ENCODE measurements around the gene CMTM5. TPM values are rescaled to one million over a fixed set of nuclear protein-coding genes. Genes with fewer than 3 reads are reported as not detected.

The CMTM5 gene
- total RNA-seq, 1 donor: not detected

DNA sequence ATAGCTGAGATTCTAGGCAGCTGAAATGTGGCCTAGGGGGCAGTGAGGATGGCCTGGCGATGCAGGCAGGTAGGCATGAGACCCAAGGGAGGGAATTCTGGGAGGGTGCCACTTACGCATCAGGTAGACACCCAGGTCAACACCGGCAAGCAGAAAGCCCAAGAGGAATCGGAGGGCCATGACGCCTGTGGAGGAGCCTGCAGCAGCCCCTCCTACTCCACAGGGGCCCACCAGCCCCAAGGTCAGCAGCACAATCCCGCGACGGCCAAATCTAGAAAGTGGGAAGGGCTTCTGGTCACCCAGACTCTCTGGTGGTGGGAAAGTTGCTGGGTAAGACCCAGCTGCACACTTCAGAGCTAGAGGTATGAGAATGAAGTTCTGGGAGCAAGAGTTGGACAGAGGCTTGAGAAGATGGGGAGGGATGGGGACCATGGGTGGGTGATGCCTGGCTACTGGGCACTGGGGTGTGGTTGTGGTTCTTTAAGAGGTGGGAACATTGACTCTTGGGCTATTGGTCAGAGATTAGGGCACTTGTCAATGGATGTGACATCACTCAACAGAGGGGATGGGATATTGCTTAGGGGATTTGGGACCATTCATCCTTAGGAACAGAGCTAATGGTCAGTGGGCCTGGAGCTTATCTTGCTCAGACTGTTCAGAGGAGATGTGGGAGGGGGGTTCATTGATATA is 27.5 kb upstream of the CMTM5 start:
- DNase-seq (ENCODE audit: insufficient read length, low spot score, missing footprints): peak; percentile 74
- H3K36me3 ChIP-seq (ENCODE audit: insufficient read depth, low read length): no peaks in the 10 kb centered on the region

GRCh38 chr14:23351681-23352505 is 25.0 kb upstream of the CMTM5 start:
- peaks cover 5% of the 10 kb centered on the region for H4K20me1 ChIP-seq (ENCODE audit: insufficient read depth, low read length)
- no peak for TF ChIP-seq CTCF (IDR thresholded peaks at IDR 0.05; ENCODE audit: extremely low read depth, low read depth, low read length)
- H3K27me3 ChIP-seq (ENCODE audit: insufficient read depth, low read length): no peaks in the 10 kb centered on the region
- peak; percentile 85 for DNase-seq (ENCODE audit: insufficient read length, low spot score, missing footprints)
- no peaks in the 10 kb centered on the region for H3K36me3 ChIP-seq (ENCODE audit: insufficient read depth, low read length)
- H3K27ac ChIP-seq (ENCODE audit: low read depth, low read length): no peak overlapping the region
- peak overlapping the region; percentile 30 for H2AFZ ChIP-seq (ENCODE audit: low read length)
- H3K4me2 ChIP-seq (ENCODE audit: insufficient read depth, low read length): peak overlapping the region; percentile 83
- H3K79me2 ChIP-seq (ENCODE audit: insufficient read depth, low read length): no peaks in the 10 kb centered on the region
- H3K4me1 ChIP-seq (ENCODE audit: insufficient read depth, low read length): peaks cover 7% of the 10 kb centered on the region
- H3K9me3 ChIP-seq (ENCODE audit: low read depth, low read length): no peaks in the 10 kb centered on the region
- H3K4me3 ChIP-seq (ENCODE audit: insufficient read depth, low read length): peak overlapping the region; percentile 79

More for the DNA sequence above, 27.5 kb upstream of the CMTM5 start:
- Histone ChIP-seq H3K27ac (ENCODE audit: low read depth, low read length) (no peak overlapping the region), H3K79me2 (ENCODE audit: insufficient read depth, low read length) (no peaks in the 10 kb centered on the region), H3K4me2 (ENCODE audit: insufficient read depth, low read length) (no peak overlapping the region), H3K9me3 (ENCODE audit: low read depth, low read length) (no peaks in the 10 kb centered on the region), H3K4me3 (ENCODE audit: insufficient read depth, low read length) (no peak overlapping the region), H2AFZ (ENCODE audit: low read length) (no peak overlapping the region), H4K20me1 (ENCODE audit: insufficient read depth, low read length) (peaks cover 5% of the 10 kb centered on the region), H3K4me1 (ENCODE audit: insufficient read depth, low read length) (peaks cover 7% of the 10 kb centered on the region), H3K27me3 (ENCODE audit: insufficient read depth, low read length) (no peaks in the 10 kb centered on the region)
- TF ChIP-seq CTCF (IDR thresholded peaks at IDR 0.05; ENCODE audit: extremely low read depth, low read depth, low read length): no peak

DNA sequence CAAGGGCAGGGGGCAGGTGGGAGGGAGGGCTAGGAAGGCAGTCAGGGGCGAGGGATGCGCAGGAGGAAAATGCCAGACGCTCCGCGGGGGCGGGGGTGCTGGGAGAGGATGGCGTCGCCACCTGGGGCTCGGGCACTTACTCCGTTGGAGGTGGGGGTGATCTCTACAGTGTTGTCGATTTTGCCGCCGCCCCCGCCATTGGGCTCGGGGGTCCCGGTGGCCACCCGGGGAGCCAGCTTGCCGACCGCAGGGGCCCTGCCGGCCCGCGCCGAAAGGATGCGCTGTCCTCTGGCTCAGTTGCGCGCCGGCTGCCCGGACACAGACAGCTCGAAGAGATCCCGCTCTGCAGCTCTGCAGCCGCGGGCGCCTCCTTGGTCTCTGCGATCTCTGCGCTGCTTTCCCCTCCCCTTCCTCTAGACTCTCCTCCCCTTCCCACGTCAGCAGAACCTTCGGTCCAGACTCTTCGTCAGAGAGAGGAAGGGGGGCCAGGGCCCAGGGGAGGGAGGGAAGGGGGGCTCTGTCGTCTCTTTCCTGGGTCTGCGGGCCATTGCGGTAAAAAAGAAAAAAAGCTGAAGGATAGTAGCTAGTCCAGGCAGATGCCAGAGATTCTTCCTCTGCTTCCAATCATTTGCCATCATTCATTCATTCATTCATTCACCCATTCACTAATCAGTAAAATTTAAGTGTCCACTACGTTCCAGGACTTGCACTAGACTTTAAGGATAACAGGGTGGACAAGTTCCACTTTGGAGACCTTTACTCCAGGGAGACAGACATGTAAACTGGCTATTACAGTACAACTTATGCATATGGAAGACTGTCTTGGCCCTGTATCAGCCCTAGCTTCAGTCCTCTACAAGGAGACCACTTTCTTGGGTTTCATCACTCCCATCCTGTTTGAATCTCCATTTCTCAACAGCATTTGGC is 24.1 kb upstream of the CMTM5 start, which contains the start of gene SLC22A17:
Gene SLC22A17 (minus strand): TSS at position 382 of the 927 bp plus-strand sequence.
- Histone ChIP-seq H2AFZ (ENCODE audit: low read length) (peak within 1 kb of the TSS; percentile 30), H3K4me2 (ENCODE audit: insufficient read depth, low read length) (peak within 1 kb of the TSS; percentile 83), H3K27me3 (ENCODE audit: insufficient read depth, low read length) (no peaks in the 10 kb centered on the region), H3K4me3 (ENCODE audit: insufficient read depth, low read length) (peak within 1 kb of the TSS; percentile 79), H4K20me1 (ENCODE audit: insufficient read depth, low read length) (peaks cover 5% of the 10 kb centered on the region), H3K9me3 (ENCODE audit: low read depth, low read length) (no peaks in the 10 kb centered on the region), H3K27ac (ENCODE audit: low read depth, low read length) (no peak within 1 kb of the TSS), H3K79me2 (ENCODE audit: insufficient read depth, low read length) (no peaks in the 10 kb centered on the region), H3K4me1 (ENCODE audit: insufficient read depth, low read length) (peaks cover 7% of the 10 kb centered on the region), H3K36me3 (ENCODE audit: insufficient read depth, low read length) (peaks cover 6% of the 10 kb centered on the region)
- TF ChIP-seq CTCF (IDR thresholded peaks at IDR 0.05; ENCODE audit: extremely low read depth, low read depth, low read length): no peak
- peak; percentile 98 for DNase-seq (ENCODE audit: insufficient read length, low spot score, missing footprints)

Data from osteoblast (primary cell).